Amniotic epithelial cell (primary cell): ENCODE data around the gene KMT2B.
A peak's percentile ranks its signal among the peaks of the same experiment; 100 is the strongest.

Experiments
- DNase-seq: peaks from one replicate; pipeline ENCODE4 v3.0.0-alpha.2; 2010; ENCODE audit warnings: low read depth

KMT2B gene

DNA sequence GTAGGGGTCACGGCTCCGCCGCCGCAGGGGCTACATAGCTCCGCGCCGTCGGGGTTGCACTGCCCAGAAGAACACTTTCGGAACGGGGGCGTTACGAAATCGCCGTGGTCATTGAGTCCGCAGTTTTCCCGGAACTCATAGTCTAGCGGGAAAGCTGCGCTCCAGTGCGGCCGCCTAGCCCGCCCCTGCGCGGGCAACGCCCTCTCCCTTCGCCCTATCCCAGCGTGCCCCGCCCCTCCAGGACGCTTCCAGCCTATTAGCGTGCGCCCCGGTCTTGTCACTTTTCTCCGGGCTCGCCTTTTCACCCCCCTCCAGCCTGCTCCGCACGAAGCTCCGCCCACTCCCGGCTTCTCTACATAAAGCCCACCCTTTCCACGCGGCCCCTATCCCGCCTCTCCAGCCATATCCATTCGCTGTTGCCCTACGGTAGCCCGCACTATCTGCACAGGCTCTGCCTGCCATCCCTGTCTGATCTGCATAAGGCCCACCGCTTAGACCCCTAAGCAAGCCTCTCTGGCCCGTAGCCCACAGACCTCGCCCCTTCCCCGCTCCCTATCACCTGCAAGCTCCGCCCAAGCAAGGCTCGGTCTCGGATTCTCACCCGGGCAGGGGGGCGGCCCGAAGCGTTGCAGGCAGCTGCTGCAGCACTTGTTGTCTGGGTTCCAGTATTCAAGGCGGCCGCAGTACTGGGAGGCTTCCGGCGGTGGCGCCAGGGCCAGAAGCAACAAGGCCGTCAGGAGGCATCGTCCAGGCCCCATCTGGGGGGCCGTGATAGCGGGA is 22.8 kb downstream of the KMT2B start:
- DNase-seq: peak; percentile 95

DNA sequence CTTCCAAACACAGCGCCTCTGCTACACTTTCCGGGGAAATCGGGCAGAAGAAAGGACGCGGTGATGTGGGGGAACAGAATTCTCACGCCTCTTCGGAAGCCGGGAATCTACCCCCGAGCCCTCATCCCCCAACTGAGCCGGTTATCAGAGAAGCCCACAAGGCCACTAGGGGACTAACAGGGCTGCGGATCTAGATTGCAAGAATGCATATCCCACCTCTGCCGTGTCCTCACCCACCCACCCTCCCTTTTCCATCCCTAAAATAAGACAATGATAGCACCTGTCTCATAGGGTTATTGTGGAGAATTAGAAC is 23.4 kb downstream of the KMT2B start:
- no peak for DNase-seq

DNA sequence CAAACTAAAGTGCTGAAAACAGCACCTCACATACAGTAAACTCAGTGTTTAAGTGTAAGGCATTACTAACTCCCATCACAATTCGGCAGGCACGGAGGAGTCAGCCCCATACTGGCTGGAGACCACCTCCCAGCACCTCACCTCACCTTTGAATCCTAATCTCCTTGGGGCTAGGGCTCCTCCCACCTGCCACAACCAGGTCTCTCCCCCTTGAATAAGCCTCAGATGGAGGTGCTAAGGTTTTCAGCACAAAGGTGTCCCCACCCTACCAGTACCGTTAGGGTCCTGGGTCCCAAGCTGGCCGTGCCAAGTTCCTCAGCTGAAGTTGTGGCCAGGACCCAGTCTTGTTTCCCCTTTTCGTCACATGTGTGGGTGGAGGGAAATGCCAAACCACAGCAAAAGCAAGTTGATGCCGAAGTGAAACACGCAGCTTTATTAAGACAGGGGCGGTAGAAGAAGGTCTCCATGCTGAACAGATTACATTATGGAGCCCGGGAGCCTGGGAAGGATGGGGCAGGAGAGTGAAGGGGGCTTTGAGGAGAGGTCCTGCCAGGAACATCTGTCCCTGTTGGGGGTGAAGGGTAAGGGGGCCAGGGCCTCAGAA is 24.4 kb downstream of the KMT2B start, which contains the start of gene IGFLR1:
IGFLR1 (minus strand) TSS at position 332 of the 604 bp plus-strand sequence. CDS start 1,272 bp downstream, outside the sequence.
- DNase-seq: no peak

DNA sequence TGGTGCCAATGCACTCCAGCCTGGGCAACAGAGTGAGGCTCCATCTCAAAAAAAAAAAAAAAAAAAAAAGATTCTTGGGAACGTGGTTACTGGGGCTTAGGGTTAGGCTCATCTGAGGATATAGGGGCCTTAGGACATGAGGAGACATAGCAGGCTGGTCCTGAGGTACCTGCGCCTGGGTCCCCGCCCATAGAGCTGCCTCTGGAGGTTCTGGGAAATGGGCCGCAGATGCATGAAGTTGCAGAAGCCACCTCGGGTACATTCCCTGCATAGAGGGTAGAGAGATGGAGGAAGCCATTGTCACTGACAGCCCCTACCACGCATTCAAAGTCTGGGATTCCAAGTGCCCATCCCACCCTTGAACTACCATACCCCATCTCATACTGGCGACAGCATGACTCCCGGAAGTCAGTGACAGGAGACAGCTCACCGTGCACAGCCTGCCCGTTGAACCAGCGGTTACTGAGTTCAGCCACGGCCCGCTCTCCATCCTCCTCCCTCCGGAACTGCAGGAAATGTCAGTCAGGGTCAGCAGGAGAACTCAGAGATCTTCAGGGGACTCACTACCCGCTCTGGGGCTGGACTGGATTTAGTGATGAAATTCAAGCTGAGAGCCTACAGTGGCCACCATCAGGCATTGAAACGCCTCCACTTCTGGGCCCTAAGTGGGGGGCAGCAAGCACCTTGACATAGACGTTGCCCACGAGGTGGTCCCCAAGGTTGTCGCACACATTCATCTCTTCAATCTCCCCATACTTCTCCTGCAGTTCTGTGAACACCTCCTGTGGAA is 26.0 kb downstream of the KMT2B start:
- no peak for DNase-seq

DNA sequence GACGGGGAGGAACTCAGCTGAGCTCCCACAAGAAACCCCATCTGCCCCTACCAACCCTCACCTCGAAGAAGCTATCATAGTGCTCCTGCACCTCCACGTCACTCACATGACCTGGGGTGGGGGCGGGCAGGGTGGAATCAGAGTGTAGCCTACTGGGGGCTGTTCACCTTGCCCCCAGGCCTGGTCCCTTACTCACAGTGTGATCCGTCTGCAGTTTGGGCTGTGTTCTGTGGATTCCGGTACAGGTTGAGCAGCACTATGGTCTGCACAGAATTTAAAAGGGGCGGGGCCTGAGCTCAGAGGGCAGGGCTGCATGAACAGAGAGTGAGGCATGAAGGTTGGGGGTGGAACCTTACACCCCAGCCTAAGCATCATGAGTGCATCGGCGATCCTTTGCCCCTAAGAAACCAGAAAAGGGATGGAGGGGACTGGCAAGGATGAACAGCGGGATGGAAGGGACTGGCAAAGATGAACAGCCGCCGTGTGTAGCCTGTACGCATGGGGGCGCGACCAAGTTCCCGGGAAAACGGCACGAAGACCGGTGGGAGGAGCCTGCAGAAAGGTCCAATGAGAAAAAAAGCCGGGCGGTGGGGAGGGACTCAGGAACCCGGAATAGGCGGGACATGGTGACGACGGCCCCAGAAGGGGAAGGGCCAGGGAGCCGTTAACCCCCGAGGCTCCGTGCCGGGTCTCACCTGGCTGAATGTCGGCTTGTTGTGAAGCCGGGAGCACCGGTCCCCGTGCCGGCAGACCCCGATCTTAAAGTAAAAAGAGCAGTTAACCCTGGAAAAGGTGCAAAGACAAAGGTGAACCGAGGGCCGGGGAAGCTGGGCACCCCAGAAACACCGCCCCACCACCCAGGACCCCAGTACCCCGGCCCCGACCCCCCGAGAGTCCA is 26.9 kb downstream of the KMT2B start:
- DNase-seq: peak; percentile 94

DNA sequence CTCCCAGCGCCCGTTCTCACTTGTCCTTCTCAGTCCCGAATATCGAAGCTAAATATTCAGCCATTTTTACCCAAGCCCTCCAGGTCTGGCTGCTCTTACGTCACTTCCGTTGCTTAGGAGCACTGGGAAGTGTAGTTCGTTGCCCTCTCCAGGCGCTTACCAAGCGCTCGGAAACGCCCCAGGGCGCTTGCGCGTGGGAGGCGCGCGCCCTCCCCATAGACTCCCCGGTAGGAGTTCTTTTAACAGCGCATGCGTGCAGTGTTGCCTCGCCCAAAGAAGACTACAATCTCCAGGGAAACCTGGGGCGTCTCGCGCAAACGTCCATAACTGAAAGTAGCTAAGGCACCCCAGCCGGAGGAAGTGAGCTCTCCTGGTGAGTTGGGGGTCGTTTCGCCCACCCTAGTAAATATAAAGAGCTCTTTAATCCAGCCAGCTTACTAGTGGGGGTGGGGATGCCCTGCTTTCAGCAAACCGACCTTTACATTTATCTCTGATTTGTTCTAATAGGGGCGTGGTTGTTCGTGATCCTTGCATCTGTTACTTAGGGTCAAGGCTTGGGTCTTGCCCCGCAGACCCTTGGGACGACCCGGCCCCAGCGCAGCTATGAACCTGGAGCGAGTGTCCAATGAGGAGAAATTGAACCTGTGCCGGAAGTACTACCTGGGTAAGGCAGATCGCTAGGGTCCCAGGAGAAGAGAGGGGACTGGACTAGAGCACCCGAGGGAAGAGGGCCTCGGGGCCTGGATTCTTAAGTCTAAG is 27.7 kb downstream of the KMT2B start, which contains the start of the genes PSENEN and U2AF1L4:
PSENEN (plus strand) TSS at position 324 of the 759 bp plus-strand sequence; CDS start at position 604, 280 bp downstream.
U2AF1L4 (minus strand) TSS at position 91 of the 759 bp plus-strand sequence; CDS start at position 64, 27 bp downstream.
- peak; percentile 99 for DNase-seq

DNA sequence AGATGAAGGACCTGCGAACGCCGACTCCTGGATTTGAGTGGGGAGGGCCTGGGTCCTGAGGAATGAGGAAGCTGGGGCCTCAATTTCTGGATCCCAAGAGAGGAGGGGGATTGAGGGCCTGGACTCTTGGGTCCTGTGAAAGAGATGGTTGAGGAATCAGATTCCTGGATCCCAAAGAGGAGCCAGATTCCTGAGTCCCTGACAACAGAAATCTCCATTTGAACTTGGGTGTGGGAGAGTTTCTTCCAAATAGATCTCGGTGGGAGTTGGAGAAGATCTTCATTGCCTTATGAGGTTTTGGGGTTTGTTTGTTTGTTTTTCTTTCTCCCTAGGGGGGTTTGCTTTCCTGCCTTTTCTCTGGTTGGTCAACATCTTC is 28.3 kb downstream of the KMT2B start:
- DNase-seq: no peak

DNA sequence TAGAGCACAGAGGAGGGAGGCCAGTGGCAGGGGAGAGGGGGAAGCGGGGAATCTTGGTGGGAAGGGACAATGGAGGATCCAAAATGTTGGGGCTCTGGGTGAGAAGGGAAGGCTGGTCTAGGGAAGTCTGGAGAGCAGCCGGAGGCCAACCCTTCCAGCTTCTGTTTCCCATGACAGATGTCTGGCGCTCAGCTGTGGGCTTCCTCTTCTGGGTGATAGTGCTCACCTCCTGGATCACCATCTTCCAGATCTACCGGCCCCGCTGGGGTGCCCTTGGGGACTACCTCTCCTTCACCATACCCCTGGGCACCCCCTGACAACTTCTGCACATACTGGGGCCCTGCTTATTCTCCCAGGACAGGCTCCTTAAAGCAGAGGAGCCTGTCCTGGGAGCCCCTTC is 28.7 kb downstream of the KMT2B start:
- no peak for DNase-seq

DNA sequence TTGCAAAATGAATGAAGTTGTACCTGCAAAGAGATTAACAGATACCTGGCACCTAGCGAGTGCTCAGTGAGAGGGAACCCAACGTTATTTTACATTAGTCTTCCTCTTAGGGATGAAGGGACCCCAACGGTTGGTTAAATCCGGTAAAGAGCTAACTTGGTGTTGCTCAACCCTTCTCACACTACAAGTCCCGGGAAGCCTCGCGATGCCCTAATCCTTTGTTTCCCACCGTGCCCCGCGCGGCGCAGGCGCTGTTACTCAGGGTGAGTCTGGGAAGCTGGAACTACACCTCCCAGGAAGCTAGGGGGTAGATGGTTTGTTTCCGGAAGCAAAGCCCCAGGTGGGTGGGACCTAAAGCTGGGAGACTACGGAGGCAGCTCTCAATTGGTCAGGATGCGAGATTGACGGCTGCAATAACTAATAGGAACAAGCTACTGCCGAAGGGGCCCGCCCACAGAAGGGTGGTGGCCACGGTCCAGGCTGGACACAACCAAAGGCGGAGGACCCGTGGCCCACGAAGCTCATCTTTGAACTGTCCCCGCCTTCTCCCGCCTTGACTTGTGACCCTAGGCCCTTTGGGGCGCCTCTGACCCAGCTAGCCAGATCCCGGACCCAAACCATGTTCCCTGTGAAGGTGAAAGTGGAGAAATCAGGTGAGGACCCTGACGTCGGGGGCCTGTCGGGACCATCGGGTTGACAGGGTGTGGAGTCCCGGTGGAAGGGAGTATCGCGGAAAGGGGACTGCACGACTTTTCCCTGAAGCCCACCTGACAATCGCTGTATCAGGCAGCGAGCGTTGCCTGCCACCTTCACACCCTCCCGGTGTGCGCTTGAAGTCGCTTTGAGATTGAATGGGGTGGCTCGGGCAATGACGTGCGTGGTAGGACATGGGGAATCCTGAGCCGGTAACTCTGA is 30.6 kb downstream of the KMT2B start, which contains the start of gene LIN37:
LIN37 (plus strand) TSS at position 471 of the 915 bp plus-strand sequence; CDS start at position 620, 149 bp downstream.
- DNase-seq: peak; percentile 99

DNA sequence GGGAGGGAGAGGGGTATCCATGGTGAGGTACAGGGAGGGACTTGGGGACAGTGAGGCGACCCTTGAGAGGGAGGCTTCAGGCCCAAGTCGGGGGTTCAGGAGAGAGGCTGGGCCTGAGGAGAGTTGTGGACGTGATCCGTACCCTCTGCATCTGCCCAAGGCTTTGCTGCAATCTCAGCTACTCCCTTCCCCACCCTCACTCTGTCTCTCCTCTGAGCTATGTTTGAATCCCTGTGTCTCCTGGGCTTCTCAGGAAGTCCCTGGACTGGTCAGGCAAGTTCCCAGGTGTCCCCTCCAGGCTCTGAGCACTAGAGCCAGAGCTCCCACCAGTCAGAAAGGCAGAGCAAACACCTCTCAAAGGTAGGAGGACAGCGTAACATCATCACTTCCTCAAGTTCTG is 32.4 kb downstream of the KMT2B start:
- DNase-seq: no peak

DNA sequence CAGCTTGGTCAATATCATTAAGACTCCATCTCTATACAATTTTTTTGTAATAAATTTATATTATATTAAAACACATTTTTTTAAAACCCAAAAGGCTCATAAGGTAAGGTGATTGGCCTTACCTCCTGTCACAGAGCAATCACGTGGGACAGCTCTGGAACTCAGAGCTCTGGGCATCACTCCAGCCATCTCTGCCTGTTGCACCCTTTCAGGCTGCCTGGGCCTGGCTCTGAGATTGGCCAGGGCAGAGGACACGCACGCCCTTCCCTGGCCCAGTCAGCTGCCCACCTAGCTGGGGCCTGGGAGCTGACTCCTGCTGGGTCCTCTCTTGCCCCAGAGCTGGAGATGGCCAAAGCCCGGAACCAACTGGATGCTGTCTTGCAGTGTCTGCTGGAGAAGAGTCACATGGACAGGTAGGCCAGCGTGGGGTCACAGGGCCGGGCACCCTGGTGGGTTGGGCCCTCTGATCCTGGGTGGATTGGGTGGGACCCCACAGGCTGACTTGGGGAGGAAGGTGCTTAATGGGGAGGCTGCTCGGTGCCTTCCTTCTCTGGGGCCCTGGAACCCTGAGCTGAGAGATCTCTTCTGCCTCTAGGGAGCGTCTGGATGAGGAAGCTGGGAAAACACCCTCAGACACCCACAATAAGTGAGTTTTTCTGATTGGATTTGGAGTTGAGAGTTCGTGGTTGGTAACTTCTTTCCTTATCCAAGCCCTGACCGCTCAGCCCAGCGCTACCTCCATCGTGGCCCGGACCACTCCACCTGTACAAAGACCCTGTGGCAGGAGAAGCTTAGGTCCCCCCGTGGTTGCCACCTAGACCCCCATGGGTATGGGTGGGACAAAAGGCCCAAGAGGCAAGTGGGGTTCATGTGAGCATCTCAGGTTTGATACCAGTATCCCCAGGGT is 34.3 kb downstream of the KMT2B start:
- no peak for DNase-seq

DNA sequence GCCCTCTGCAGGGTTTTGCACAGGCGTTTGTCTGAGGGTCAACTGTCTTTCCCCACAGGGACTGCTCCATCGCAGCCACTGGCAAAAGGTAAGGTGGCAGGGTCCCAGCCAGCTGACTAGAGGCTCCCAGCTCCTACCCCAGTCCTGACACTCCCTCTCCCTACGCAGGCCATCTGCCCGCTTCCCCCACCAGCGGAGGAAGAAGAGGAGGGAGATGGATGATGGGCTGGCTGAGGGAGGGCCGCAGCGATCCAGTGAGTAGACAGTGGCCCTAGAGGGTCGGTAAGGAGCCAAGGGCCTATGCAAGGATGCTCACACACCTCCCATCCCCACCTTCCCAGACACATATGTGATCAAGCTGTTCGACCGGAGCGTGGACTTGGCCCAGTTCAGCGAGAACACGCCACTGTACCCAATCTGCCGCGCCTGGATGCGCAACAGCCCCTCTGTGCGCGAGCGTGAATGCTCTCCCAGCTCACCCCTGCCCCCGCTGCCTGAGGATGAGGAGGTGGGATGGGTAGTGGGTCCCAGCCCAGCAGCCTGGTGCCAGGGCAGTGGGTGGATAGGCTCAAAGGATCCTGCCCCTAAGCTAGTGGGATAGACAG is 35.0 kb downstream of the KMT2B start:
- no peak for DNase-seq

DNA sequence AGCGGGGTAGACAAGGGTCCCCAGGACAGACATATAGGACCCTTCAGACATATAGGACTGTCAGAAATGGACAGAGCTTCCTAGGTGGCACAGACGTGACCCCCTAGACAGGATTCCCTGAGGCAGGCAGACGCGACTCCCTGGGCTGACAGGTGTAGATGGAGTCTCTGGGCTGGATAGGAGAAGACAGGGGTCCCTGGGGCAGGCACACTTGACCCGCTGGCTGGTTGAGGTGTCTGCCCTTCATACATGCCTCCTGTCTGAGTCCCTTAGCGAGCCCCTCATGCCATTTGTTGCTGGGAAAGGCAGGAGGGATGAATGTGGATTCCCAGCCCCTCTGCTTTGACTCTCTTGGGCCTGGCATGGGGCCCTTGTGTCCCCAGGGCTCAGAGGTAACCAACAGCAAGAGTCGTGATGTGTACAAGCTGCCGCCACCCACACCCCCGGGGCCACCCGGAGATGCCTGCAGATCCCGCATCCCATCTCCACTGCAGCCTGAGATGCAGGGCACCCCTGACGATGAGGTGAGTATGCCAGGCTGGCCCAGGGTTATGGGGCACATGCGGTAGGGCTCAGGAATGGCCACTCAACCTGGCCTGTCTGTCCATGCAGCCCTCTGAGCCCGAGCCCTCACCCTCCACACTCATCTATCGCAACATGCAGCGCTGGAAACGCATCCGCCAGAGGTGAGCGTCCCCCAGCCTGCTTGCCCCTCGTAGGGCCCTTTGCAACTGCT is 36.0 kb downstream of the KMT2B start:
- DNase-seq: no peak

DNA sequence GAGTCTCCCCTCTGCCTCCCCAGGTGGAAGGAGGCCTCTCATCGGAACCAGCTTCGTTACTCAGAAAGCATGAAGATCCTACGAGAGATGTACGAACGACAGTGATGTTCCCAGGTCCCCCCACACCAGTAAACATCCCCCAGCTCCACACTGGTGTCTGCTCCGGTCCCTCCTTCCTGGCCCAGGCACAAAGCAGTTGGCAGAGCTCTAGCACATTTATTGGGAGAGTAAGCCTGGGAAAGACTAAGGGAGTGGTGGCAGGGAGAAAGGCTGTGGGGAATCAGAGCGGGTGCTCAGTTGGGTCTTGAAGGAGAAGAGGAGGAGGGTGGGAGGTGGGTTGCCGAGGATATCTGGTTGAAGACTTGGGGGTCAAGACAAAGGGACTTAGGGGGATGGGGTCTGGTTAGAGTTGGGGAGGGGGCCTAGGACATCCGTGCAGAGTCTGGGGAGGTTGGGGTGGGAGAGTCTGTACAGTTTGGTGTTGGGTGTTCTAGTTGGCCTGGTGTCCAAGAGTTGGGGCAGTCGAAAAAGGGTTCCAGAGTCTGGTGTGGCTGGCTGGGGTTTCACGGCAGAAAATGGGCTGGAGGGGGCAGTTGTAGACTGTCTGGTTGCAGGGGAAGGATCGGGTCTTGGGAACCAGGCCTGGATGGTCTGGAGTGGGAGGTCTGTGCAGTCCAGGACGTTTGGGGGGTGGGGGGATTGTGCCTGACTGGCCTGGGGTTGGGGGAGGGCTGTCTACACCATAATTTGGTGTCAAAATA is 36.7 kb downstream of the KMT2B start:
- DNase-seq: no peak

DNA sequence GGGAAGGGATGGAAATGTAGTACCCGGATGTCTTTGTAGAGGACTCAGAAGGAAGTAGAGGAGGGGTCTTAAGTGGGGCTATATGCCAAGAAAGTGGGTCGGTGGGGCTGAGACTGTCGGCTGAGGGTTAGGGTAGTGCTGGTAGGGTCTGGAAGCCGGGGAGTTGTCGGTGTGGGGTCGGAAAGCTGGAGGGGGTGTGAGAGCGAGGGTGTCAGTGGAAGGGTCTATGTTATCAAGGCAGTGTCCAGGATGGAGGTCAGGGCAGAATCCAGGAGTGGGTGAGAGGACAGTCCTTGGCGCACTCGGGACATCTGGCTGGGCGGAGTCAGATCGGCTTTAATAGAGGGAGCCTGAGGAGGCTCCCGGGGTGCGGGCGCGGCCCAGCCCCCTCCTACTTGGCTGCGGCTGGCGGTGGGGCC is 37.3 kb downstream of the KMT2B start:
- no peak for DNase-seq

DNA sequence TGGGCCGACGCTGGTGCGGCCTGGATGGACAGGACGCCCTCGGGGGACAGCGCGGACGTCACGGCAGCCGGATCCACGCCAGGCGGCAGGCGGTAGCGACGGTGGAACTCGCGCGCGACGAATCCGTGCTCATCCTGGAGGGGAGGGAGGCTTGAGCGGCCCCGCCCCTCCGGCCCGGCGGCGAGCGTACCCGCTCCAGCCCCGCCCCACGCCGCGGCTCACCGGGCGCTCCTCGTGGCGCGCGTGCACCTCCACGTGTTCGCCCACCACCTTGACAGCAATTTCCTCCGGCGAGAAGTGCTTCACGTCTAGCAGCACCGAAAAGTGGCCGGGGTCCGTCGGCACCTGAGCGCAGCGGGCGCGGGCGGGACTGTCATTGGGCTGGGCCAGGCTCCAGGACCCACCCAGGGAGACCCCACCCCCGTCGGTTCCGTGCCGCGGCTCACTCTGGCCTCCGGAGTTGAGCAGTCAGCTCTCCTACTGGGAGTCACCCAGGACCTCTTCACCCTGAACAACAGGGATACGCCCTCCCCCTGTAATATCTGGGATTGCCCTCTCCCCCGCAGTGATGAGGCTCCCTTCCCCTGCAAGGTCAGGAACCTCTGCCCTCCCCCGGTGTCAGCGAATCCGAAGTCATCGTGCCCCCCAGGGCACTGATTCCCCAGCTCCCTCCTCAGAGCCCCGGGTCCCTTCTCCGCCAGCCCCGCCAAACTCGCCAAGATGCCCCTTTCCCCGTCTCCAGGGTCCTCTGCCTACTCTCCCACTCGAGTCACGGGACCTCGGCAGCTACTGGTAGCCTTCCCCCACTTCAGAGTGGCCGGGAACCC is 38.0 kb downstream of the KMT2B start:
- peak; percentile 71 for DNase-seq
